NCI-H2171 (cell line): ENCODE data around the gene RNF145.
"Not testable (repeated sequence)": the region's sequence is repeated elsewhere in the genome, so short reads cannot be mapped to it uniquely, and the experiment has no call there.

Experiments used
- DNase-seq: peaks from one replicate; lab custom pipeline; 2025; lab: John Stamatoyannopoulos, UW

RNF145 gene

GRCh38 chr5:159156426-159157238, 52.7 kb downstream of the RNF145 start:
- peak; percentile 25 for DNase-seq

- no peak for DNase-seq
These were observed 53.4 kb downstream of the RNF145 start for GRCh38 chr5:159155960-159156359.

GRCh38 chr5:159152876-159153275, 56.5 kb downstream of the RNF145 start:
- DNase-seq = no peak

- no peak for DNase-seq
These were observed 60.3 kb downstream of the RNF145 start for GRCh38 chr5:159149085-159149484.

GRCh38 chr5:159147976-159148375, 61.4 kb downstream of the RNF145 start:
- DNase-seq = no peak

GRCh38 chr5:159146839-159147238, 62.5 kb downstream of the RNF145 start:
- no peak for DNase-seq

- DNase-seq = not testable (repeated sequence)
These were observed 64.2 kb downstream of the RNF145 start for GRCh38 chr5:159145160-159145559.

GRCh38 chr5:159139802-159140201, 69.6 kb downstream of the RNF145 start:
- no peak for DNase-seq

- DNase-seq = no peak
These were observed 73.3 kb downstream of the RNF145 start for GRCh38 chr5:159135896-159136531.

GRCh38 chr5:159133041-159133741, 76.2 kb downstream of the RNF145 start:
- no peak for DNase-seq

GRCh38 chr5:159132429-159133040, 76.8 kb downstream of the RNF145 start:
- DNase-seq = no peak

- no peak for DNase-seq
These were observed 77.4 kb downstream of the RNF145 start for GRCh38 chr5:159131951-159132350.

- DNase-seq = no peak
These were observed 78.5 kb downstream of the RNF145 start for GRCh38 chr5:159130871-159131270.

- no peak for DNase-seq
These were observed 81.2 kb downstream of the RNF145 start for GRCh38 chr5:159128070-159128541.

GRCh38 chr5:159123700-159124099, 85.7 kb downstream of the RNF145 start:
- no peak for DNase-seq

- DNase-seq = no peak
These were observed 86.2 kb downstream of the RNF145 start for GRCh38 chr5:159123189-159123588.

GRCh38 chr5:159121061-159121460, 88.3 kb downstream of the RNF145 start:
- DNase-seq = no peak

- no peak for DNase-seq
These were observed 88.9 kb downstream of the RNF145 start for GRCh38 chr5:159120446-159120845.

- DNase-seq = not testable (repeated sequence)
These were observed 89.5 kb downstream of the RNF145 start for GRCh38 chr5:159119842-159120241.

GRCh38 chr5:159118958-159119659, 90.2 kb downstream of the RNF145 start:
- not testable (repeated sequence) for DNase-seq

- no peak for DNase-seq
These were observed 95.9 kb downstream of the RNF145 start for GRCh38 chr5:159113405-159113804.

GRCh38 chr5:159112436-159112835, 96.9 kb downstream of the RNF145 start:
- DNase-seq = no peak
